ENCODE measurements around the gene POLA2.

POLA2 gene

DNA sequence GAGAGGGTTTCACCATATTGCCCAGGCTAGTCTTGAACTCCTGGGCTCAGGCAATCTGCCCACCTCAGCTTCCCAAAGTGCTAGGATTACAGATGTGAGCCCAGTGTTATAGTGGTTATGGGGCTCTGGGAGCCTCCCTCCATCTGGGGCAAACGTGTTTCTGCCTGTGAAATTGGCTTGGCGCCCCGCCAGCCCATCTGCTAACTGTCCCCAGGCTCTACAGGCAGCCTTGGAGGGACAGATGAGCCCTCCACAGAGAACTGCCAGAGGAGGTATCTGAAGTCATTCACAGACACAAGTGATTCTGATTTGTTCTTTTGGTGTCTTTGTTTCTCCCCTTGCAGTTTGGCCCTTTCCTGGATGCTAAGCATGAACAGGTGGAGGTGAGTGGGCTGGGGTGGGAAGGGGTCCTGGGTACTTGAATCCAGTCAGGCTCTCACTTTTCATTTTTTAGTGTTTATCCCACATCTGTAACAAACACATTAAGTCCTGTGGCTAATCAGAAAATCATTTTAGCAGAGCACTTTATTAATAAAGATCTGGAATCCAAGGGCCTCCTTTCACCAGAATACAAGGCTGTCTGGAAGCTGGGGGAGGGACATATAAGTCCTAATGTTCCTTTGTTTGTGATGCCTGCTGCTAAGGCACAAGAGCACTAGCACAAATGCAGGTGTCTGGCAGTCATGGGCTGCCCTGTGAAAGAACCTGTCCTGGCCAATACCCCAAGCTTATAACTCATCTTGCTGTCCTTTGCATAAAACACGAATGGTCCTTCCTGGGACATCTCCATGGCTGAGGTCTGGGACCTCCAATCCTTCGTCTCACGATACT is 27.2 kb downstream of the POLA2 start:
- no peak for DNase-seq

- DNase-seq: no peak
Observed at GRCh38 chr11:65290448-65291165, 28.8 kb downstream of the POLA2 start.

DNA sequence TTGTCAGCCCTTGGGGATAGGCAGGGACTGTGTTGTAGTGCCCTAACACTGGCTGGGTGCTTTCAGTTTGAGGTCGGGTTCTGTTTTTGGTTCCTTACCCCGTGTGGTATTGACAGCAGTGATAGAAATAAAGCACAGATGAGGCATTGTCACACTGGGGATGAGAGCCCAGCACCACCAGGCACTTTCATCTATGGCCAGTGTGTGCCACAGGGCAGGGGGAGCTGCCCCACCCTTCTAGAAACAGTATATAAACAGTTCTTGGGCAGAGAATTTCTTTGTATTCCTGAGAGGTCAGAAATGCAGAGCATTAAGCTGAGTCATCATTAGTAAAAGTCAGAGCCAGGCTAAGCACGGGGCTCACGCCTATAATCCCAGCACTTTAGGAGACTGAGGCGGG is 29.9 kb downstream of the POLA2 start:
- no peak for DNase-seq

DNA sequence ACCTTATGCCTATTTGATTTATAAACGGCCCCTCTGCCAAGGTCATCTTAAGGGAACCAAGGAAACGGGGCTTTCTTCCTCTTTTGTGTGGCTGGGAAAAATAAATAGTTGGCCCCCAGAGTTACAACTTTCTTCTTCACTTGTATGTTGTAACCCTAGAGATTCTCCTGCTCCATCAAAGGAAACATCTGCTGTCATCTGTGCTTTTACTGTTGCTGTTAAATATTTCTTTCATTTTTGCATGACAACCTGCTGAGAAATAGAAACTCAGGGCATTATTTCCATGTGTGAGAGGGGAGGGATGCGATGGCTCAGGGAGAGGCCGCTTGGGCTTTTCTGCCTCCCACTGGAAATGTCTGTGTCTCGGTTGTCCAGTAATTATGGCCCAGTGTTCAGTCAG is 31.1 kb downstream of the POLA2 start:
- no peak for DNase-seq

DNA sequence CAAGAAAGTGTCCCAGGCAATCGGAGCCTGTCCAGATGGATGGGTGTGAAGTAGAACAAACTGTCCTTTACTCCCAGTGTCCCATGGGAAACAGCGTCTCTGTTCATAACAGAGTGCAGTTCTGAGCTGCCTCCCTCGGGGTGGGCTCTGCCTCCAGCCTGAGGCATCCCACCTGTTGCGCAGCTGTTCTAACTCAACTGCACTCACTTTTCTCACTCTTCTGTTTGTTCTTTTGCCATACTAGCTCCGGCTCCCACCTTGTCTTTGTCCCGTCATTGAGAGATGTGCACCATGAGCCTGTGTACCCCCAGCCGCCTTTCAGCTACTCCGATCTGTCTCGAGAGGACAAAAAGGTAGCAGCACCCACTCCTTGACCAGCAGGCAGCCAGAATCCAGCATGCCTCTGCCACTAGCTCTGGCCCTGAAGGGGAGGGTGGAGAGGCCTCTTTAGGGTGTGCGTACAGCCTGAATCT is 32.2 kb downstream of the POLA2 start:
- DNase-seq: no peak

DNA sequence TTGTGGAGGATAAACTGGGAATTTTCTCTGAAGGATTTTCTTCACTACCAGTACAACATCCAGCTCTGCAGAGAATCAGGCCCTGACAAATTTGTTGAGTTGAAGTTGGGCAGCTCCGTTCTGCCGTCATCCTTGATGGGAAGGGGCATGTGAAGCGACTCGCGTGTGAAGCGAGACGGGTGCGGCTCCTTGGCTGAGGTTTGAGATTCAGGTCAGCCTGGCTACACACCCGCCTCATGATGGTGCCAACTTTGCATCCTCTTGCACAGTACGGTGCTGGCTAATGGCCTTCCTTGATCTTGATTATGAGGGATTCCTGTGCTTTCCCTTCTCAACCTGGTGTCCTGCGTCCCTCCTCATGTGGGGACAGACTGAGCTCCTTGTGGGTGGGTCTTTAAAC is 33.2 kb downstream of the POLA2 start:
- no peak for DNase-seq

DNA sequence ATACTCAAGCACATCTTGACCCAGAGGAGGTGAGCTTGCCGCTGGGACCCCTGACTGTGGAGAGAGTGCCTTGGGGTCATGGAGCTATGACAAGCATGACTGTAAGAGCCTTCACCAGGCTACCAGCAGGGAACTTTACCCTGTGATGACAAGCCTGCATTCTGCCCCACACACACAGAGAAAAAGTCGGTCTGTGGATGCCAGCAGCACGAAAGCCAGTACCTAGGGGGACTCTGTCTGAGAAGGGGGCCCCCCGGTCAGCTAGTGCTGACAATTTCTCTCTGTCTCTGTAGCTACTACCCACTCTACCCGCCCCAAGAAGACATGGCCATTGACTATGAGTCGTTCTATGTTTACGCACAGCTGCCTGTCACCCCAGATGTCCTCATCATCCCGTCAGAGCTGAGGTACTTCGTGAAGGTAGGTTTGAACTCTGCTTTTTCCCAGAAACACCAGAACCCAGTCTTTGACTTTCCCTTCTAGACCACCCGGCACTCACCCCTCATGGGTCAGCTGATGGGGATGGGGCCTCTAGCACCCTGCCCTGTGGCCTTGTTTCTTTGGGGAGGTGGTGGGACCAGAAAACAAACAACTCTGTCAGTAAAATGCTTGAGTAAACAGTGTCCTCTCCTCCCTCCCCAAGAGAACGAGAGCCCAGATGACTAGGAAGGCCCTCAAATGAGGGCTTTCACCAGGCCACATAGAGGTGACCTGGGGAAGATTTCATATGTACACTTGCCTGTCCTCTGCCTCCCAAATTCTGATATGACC is 34.0 kb downstream of the POLA2 start:
- no peak for DNase-seq

GRCh38 chr11:65297026-65297672 is 35.4 kb downstream of the POLA2 start:
- no peak for DNase-seq

- DNase-seq: no peak
Observed at GRCh38 chr11:65298131-65298535, 36.4 kb downstream of the POLA2 start.

DNA sequence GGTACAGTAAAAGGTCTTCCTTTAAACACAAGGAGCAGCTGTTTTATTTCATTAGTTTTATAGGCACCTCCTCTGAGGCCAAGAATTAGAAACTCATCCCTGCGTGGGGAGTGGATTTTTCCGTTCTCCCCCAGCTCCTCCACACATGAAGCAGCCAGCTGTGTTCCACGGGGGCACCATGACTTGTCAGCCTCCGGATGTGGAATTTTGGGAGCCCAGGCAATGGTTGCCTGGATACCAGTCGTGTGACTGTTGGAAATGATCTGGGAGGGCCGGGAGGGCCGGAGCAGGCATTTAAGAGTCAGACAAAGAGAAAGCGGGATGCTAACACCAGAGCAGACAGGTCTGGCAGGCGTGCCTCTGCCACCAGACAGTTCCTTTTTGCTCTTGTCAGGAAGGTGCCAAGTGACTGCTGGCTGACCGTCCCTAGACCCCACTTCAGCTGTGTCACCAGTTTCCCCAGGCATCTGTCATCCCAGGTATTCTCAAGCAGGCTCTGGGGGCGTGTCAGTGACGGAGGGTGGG is 37.0 kb downstream of the POLA2 start:
- no peak for DNase-seq

- DNase-seq: no peak
Observed at GRCh38 chr11:65300621-65301275, 39.0 kb downstream of the POLA2 start.

- DNase-seq: no peak
Observed at GRCh38 chr11:65301491-65302329, 39.9 kb downstream of the POLA2 start.

DNA sequence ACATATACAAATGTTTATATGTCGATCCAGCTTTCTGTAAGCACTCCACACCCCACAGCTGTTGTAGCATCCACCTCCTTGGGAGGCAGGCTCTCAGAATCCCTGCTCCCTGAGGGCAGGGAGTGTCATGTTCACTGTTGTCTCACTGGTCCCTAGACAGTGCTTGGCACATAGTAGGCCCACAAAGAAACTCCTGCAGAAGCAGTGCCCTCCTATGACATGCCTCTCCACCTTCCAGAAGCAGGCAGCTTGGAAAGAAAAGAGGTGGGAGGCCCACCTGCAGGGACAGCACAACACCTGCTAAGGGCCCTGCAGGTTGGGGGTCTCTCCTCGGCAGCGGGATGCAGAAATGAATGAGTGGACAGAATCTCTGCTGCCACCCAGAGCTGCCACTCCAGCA is 41.8 kb downstream of the POLA2 start:
- no peak for DNase-seq

GRCh38 chr11:65304110-65304509 is 42.3 kb downstream of the POLA2 start:
- no peak for DNase-seq

DNA sequence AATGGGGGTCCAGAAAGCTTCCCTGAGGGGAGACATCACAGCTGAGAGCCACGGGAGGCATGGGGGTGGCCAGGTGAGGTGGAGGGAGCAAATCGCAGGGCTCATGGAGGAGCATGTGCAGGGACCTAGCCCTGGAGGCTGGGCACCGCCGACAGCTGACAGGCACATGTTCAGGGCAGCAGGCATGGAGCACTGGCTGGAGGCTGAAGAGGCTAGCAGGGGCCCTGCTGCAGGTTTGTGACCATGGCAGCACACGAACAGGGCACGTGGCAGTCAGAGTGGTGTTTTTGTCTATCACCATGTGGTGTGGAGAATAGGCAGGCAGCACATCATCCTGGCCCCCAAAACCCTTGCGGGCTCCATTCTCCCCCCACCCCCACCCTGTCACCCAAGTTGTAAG is 42.9 kb downstream of the POLA2 start:
- no peak for DNase-seq

DNA sequence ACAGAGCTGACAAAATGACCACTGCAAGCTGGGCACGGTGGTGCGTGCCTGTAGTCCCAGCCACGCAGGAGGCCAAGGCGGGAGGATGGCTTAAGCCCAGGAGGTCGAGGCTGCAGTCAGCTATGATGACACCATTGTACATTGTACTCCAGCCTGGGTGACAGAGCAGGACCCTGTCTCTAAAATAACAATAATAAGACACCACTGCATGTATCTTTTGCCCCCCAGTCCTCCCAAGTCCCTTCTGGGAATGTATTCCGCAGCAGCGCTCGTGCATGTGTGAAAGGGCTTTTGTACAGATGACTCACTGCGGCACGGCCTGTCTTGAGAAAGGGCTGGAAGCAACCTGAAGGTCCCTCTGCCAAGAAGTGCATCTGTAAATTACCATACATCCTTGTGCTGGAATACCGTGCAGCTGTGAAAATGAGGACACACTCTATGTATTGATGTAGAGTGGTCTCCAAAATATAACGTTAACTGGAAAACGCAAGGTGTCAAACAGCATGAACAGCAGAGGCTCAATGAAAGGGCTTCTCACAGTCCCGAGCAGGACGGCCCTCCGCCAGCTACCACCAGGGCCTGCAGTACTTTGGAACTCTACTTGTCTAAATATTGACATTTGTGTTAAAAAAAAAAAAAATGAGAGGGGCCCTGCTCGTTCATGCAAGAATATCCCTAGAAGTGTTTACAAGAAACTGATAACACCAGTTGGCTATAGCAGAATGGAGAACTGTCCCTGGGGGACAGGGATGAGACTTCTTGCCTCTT is 43.9 kb downstream of the POLA2 start:
- DNase-seq: no peak

DNA sequence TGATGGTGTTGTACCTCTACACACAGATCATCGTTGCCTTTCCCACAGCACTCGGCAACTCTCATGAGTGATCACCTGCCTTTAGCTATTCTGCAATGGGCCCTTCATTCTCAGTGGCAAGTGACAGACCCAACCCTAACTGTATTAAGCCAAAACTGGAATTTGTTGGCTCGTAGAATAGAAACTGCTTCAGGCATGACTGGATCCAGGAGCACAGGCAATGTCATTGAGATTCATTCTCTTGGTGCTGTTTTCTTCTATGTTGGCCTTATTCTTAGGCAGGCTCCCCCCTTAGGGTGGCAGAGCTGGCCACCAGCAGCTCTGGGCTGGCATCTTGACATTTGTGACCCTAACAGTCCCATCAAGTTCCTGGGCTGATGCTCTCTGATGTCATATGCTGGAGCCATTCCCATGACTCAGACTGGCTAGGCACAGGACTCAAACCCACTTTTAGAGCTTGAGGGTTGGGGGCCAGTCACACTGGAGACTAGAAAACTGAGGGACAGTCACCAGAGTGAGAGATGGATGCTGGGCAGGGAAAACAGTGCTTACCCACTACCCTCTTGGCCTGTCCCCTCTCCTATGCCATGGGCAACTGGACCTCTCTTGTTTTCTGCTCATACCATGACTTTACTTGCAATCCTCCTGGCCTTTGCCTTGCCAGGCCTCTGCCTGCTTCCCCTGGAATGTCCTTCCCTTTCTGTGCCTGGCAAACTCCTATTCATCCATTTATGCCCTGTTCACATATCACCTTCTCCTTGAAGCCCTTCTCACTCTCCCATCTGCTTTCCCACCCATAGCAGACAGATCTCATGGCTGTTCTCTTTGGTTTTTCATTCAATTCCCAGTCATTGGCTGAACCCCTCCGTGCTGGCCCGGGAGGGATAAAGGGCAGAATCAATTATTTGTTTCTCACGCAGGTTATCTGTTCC is 45.8 kb downstream of the POLA2 start:
- DNase-seq: no peak

DNA sequence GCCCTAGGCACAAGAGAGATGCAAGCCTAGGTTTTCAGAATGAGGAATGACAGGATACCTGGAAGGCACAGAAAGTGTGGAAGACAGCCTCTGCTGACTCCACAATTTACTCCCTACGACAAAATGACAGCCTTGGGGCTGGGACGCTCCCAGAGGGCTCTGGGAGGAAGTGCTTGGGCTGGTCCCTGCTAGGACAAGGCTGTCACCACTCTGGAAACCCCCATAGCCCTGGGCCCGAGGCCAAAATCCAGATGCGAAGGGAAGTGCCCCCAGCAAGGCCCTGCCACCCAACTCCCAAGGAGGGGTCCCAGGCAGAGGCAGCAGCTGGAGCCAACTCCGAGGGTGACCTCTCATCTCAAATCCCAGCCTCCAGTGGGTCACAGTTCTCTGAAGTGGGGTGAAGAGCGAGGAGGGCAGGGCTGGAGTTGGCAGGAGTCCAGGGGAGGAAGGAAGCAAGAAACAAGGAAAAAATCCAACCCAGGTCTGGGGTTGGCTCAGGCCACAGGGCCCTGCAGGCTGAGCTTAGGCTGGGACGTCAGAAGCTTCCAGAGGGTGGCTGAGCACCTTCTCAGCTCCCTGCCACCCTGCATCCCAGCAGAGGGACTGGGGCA is 46.6 kb downstream of the POLA2 start:
- DNase-seq: no peak

- no peak for DNase-seq
Observed at GRCh38 chr11:65309006-65309405, 47.2 kb downstream of the POLA2 start.

Measured in SHP77 treated with DMSO at 0.1 percent for 48 hours (cell line).